ENCODE data around the gene REEP3.

The REEP3 gene

GRCh38 chr10:63542835-63543575, 21.8 kb downstream of the REEP3 start:
- no peaks in the 10 kb centered on the region for H3K36me3 ChIP-seq (ENCODE audit: insufficient read depth, low read length)
- peak overlapping the region; percentile 38; the same call in 1 of the 2 replicates for H3K4me2 ChIP-seq (ENCODE audit: low read length)
- no peaks in the 10 kb centered on the region for H3K9me2 ChIP-seq (ENCODE audit: low read depth, low read length)
- no peaks in the 10 kb centered on the region for H3F3A ChIP-seq (ENCODE audit: insufficient read depth, low read length)
- H3K4me1 ChIP-seq (ENCODE audit: insufficient read depth, low read length, severe bottlenecking): peaks cover 14% of the 10 kb centered on the region
- no peak overlapping the region for H2AFZ ChIP-seq (ENCODE audit: low read length)
- H3K79me2 ChIP-seq (ENCODE audit: insufficient read depth, low read length): 0 out of 2 replicates have a peak, but pooled peaks cover 3% of the 10 kb centered on the region
- H3K9ac ChIP-seq (ENCODE audit: low read length): no peak overlapping the region
- no peak overlapping the region for H3K4me3 ChIP-seq (ENCODE audit: low read depth, low read length, poor library complexity, severe bottlenecking)
- TF ChIP-seq CTCF (IDR thresholded peaks at IDR 0.05; ENCODE audit: low read length) (no peak), EZH2 (IDR thresholded peaks at IDR 0.05; ENCODE audit: borderline replicate concordance, low read length) (no peak)
- H4K20me1 ChIP-seq (ENCODE audit: insufficient read depth, low read length): no peaks in the 10 kb centered on the region
- no peaks in the 10 kb centered on the region for H3K27me3 ChIP-seq (ENCODE audit: insufficient read depth, low read length)
- no peak overlapping the region for H3K27ac ChIP-seq (ENCODE audit: low read depth, low read length, poor library complexity, severe bottlenecking)
- H3K9me3 ChIP-seq (ENCODE audit: low read length): no peaks in the 10 kb centered on the region

GRCh38 chr10:63543576-63543962, 22.4 kb downstream of the REEP3 start:
- H4K20me1 ChIP-seq (ENCODE audit: insufficient read depth, low read length): no peaks in the 10 kb centered on the region
- no peak overlapping the region for H3K27ac ChIP-seq (ENCODE audit: low read depth, low read length, poor library complexity, severe bottlenecking)
- H3K4me1 ChIP-seq (ENCODE audit: insufficient read depth, low read length, severe bottlenecking): peaks cover 14% of the 10 kb centered on the region
- peak overlapping the region; percentile 38 for H3K4me2 ChIP-seq (ENCODE audit: low read length)
- H3K27me3 ChIP-seq (ENCODE audit: insufficient read depth, low read length): no peaks in the 10 kb centered on the region
- H3K36me3 ChIP-seq (ENCODE audit: insufficient read depth, low read length): no peaks in the 10 kb centered on the region
- no peaks in the 10 kb centered on the region for H3K9me3 ChIP-seq (ENCODE audit: low read length)
- H3K9me2 ChIP-seq (ENCODE audit: low read depth, low read length): no peaks in the 10 kb centered on the region
- no peak overlapping the region for H3K4me3 ChIP-seq (ENCODE audit: low read depth, low read length, poor library complexity, severe bottlenecking)
- no peaks in the 10 kb centered on the region for H3F3A ChIP-seq (ENCODE audit: insufficient read depth, low read length)
- H2AFZ ChIP-seq (ENCODE audit: low read length): no peak overlapping the region
- TF ChIP-seq EZH2 (IDR thresholded peaks at IDR 0.05; ENCODE audit: borderline replicate concordance, low read length) (no peak), CTCF (IDR thresholded peaks at IDR 0.05; ENCODE audit: low read length) (no peak)
- H3K9ac ChIP-seq (ENCODE audit: low read length): no peak overlapping the region; the same call in 1 of the 2 replicates
- 0 out of 2 replicates have a peak, but pooled peaks cover 3% of the 10 kb centered on the region for H3K79me2 ChIP-seq (ENCODE audit: insufficient read depth, low read length)

GRCh38 chr10:63544418-63544817, 23.2 kb downstream of the REEP3 start:
- Histone ChIP-seq H3K27me3 (ENCODE audit: insufficient read depth, low read length) (no peaks in the 10 kb centered on the region), H3K27ac (ENCODE audit: low read depth, low read length, poor library complexity, severe bottlenecking) (no peak overlapping the region), H3K4me2 (ENCODE audit: low read length) (no peak overlapping the region), H3K9me3 (ENCODE audit: low read length) (no peaks in the 10 kb centered on the region), H3K4me1 (ENCODE audit: insufficient read depth, low read length, severe bottlenecking) (peaks cover 14% of the 10 kb centered on the region), H4K20me1 (ENCODE audit: insufficient read depth, low read length) (no peaks in the 10 kb centered on the region), H3K36me3 (ENCODE audit: insufficient read depth, low read length) (no peaks in the 10 kb centered on the region), H3K9me2 (ENCODE audit: low read depth, low read length) (no peaks in the 10 kb centered on the region), H3F3A (ENCODE audit: insufficient read depth, low read length) (no peaks in the 10 kb centered on the region), H3K4me3 (ENCODE audit: low read depth, low read length, poor library complexity, severe bottlenecking) (no peak overlapping the region), H3K9ac (ENCODE audit: low read length) (no peak overlapping the region), H2AFZ (ENCODE audit: low read length) (no peak overlapping the region), H3K79me2 (ENCODE audit: insufficient read depth, low read length) (0 out of 2 replicates have a peak, but pooled peaks cover 3% of the 10 kb centered on the region)
- no peak for TF ChIP-seq EZH2 (IDR thresholded peaks at IDR 0.05; ENCODE audit: borderline replicate concordance, low read length)
- no peak for TF ChIP-seq CTCF (IDR thresholded peaks at IDR 0.05; ENCODE audit: low read length)
